GF-D8 (cell line): ENCODE data around the gene TBL1Y.
"Not testable (repeated sequence)": the region's sequence is repeated elsewhere in the genome, so short reads cannot be mapped to it uniquely, and the experiment has no call there.

Source experiments
- DNase-seq: peaks from one replicate; lab custom pipeline; 2025; lab: John Stamatoyannopoulos, UW

Gene TBL1Y

DNA sequence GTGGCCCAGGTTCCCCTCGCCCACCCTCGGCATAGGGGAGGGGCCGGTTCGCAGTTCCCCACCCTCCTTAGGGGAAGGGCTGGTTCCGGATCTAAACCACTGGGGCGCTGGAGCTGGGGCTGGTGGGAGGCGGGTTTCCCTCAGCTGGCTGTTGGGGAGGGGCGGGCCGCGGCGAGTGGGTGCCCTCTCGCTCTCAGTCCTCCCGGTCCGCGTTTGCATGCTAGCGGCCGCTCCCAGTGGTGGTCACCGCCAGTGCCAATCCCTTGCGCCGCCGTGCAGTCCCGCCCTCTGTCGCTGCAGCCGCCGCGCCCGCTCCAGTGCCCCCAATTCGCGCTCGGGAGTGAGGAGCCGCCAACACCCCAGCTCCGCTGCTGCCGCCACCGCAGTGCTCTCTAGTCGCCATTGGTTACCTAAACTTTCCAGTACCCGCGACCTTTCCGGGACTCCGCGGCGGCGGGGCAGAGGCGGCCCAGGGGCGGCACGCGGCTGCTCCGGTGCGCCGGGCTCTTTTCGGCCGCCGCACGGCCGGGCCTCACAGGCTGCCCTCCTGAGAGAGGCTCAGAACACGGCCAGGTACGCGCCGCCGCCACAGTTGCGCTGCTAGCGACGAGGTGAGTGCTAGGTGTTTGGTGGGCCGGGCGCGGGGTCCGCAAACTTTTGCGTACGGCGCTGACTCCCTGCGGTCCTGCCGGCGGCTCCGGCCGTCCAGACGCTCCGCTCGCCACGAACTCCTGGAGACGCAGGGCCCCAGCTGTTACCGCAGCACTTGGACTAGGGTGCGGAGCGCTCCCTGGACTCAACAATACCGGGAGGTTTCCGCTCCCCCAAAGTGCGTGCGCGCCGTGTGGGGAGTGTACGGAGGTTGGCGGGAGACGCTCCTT lies at the start of gene TBL1Y:
Gene TBL1Y (plus strand): TSS at position 326 of the 881 bp plus-strand sequence. CDS start 114,388 bp downstream, outside the sequence.
- DNase-seq, result no peak

DNA sequence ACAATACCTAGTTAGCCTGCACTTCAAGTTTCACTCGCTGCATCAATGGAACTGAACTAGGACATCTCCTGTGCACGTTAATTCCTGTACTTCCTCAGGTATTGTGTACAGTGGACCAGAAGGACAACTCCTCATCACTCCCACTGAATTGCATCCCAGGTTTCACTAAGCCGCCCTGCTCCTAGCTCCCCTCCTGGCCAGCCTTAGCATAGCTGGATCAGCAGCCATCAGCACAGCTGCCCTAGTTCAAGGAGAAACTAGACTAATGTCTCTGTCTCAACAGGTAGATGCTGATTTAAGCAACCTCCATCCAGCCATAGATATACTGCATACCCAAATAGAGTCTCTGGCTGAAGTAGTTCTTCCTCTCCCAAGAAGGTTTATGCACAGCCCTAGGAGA lies 16.0 kb upstream of the TBL1Y start:
- DNase-seq, result no peak

DNA sequence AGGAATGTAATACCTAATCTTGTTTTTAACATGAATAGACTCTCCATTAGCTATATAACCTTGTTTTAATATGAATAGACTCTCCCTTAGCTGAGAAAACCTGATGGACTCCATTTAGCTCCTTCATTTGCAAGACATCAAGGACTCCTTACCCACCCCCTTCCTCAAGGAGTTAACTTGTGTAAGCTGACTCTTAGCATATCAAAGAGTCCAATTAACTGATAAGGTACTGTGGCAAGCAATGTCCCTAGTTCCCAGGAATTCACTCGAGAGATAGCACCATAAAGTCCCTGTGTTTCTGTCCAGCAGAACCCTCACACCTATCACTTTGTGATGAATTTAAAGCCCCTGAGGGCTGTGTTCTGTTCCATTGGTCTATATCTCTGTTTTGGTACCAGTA lies 15.3 kb upstream of the TBL1Y start:
- DNase-seq, result no peak

DNA sequence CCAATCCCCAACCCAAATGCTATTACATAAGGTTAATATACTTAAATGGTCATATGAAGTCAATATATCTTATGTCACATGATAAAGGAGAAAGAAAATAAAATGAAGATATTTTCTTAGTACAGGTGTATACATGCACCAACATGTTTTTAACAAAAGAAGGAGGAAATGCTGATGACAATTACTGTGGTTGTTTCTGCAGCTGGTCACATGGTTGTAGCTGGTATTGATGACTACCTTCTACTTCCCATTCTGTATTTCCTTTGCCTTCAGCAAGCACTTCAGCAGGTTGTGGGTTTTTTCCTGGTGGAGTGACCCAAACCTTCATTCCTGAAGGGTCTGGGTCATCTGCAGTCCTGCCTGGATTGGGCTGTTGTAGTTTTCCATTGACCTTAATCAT lies 8.4 kb upstream of the TBL1Y start:
- DNase-seq, result not testable (repeated sequence)

DNA sequence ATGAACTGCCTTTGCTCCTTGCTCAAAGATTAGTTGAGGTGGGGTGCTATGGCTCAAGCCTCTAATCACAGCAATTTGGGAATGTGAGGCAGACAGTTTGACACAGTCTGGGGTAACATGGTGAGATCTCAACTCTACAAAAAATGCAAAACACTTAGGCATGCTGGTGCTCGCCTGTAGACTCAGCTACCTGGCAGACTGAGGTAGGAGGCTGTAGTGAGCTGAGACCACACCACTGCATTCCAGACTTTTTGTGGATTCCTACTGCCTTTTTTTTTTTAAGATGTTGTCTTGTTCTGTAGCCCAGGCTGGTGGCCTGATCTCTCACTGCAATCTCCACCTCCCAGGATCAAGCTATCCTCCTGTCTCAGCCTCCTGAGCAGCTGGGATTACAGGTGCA lies 2.9 kb upstream of the TBL1Y start:
- DNase-seq, result no peak

DNA sequence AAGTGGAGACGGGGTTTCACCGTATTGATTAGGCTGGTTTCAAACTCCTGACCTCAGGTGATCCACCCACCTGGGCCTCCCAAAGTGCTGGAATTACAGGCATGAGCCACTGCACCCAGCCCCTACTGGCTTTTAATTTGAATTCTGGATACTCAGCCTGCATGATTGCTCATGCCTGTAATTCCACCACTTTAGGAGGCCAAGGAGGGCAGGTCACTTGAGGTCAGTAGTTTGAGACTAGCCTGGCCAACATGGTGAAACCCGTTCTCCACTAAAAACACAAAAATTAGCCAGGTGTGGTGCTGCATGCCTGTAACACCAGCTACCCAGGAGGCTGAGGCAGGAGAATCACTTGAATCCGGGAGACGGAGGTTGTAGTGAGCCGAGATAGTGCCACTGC lies 2.5 kb upstream of the TBL1Y start:
- not testable (repeated sequence) for DNase-seq

DNA sequence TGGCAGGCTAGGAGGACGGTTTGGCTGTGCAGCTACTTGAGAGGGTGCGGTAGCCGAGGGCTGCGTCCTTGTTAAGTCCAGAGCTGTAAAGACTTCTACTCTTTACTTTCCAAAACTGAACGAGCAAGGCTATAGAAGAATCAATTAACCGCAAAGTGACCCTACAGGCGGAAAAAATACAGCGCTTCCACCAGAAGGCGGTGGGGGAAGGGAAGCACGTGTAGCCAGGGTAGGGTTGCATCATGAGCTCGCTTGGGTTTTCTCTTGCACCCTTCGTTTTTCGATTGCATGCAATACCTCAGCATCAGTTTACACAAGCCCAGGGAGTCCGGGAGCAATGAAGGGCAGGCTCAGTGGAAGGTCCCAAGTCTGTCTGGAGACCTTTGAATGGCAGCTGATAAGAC lies 1.4 kb upstream of the TBL1Y start:
- DNase-seq, result no peak

DNA sequence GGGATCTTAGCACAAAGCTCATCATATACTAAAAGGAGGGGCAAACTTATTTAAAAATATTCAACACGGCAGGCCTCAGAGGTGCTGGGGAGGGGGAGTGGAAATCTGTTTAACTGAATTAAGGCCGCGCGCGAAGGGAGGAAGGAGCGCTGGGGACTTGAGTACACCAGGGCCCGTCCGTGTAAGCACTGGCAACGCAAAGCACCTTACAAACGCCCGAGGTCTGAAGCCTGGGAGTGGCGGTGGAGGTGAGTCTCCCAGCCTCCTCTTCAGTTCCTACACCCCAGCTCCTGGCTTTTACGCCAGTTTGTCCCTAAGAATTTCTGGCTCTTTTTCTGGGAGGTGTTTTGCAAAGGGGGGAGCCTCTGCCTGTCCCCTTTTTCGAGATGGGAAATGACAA lies 641 bp upstream of the TBL1Y start:
- DNase-seq, result no peak

DNA sequence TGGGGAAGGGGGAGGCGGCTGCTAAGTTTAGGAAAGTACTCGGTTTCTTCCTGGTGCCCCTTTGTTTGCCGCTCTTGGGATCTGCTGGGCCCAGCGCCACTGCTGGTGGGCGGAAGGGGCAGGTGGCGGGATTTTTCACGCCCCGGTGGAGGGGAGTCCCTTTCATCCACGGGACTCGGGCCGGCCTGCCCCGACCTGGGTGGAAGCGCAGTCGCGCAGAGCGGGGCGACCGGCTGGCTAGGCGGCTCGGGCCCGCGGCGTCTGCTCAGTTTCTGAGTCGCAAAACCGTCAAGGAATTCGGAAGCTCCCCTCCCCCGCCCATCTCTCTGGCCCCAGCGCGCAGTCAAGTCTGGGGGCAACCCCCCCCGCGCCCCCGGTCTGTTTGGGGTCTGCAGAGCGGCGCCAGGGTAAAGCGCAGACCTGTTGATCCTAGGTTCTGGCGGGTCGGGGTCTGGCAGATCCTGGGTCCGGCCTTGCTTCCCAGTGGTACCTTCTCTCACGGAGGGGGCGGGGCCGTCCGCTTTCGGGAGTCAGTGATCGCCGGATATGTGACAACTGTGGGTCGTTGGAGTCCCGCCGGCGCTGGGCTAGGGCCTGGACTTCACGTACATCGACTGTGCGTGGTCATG lies 870 bp downstream of the TBL1Y start, which contains the start of gene AMELY:
Gene AMELY (minus strand): TSS at position 500 of the 629 bp plus-strand sequence. CDS start 39,144 bp downstream, outside the sequence.
- DNase-seq, result no peak

DNA sequence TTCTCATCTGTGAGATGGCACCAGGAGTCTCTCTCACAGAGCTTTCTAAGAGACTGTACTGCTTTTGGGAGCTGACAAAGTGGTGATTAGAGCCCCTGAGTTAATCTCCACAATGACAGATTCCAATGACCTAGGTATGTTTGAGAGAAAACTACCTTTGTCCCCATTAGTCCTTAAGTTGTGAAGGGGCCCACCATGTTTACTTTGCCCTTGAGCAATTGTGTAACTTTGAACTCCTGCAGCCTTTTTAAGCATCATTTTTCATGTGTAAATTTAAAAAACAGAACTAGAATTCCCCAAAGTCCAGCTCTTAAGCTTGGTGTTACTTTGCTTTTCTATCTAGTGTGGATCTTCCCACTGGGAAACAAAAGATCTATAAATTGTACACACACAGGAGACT lies 2.9 kb downstream of the TBL1Y start:
- no peak for DNase-seq

DNA sequence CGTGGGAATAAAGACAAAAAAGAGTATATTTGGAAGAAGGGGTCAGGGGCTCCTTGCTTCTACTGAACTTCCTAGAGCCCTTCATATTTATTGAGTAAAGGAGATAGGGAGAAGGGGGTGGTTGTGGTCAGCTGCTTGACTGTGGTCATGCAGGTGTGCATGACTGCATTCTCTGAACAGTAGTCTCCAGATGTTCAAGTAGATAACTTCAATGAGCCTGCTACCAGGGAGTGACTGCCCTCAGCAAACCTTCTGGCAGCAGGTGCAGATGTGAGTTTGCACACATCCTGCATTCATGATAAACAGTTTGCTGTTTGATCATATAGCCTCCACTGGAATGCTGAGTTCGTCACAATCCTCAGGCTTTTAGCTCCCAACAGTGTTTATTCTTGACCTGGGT lies 10.6 kb downstream of the TBL1Y start:
- no peak for DNase-seq

DNA sequence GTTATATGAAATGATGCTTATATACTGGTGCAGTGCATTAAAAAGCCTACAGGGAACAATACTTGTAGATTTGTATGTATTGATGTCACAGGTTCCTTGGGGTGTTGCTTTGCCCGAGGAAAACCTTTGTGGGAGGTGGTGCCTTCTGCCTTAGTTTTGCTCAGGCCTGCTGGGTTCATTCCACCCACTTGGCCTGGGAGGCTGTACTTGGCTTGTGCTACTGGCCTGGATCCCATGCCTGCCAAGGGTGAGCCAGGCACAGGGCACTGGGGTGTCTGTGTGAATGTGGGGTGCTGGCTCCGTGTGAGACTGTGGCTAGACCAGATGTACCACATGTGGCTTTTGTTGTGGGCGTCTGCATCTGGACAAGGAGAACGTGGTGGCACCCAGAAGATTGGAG lies 17.8 kb downstream of the TBL1Y start:
- DNase-seq, result no peak

DNA sequence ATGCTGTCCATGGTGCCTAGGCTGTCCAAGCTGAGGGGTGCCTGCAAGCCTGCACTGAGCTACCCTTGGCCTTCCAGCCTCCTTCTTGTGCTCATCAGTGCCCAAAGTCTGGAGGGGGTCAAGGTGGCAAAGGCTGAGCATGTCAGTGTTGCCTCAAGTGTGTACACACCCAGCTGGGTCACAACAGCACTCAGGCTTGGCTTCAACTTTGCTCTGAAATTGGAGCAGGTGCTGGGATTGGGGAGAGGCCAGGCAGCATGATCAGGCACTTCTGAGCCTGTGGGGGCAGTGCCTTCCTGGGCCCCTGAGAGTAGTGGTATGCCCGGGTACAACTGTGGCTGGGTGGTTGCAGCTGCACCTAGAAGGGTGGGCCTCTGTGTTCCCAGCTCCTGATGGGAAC lies 18.7 kb downstream of the TBL1Y start:
- DNase-seq, result no peak

DNA sequence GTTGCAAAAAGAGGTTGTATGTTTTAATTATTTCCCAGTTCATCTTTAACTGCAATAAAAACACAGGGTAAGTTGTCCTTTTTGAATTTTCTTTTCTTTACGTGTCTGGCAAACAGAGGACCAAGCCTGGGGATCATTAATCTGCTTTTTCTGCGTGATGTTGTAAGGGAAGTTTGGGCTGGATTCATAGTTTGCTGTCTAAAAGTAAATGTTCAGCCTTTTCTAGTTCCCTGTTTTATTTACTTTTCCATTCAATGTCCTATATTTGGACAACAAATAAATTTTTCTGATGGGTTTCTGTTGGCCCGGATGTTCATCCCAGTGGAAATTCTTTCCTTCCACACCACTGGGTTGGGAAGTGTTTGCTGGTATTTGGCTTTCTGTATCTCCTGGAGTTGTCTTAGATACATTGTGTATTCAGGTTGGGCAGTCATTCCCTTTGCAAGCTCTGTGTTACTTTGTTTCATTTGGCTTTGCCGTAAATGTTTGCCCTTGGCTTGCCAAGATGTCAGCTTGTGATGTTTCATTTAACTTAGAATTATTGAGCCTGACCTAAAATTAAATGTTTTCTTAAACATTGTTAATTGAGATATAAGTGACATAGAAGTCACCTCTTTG lies 21.4 kb downstream of the TBL1Y start:
- no peak for DNase-seq

DNA sequence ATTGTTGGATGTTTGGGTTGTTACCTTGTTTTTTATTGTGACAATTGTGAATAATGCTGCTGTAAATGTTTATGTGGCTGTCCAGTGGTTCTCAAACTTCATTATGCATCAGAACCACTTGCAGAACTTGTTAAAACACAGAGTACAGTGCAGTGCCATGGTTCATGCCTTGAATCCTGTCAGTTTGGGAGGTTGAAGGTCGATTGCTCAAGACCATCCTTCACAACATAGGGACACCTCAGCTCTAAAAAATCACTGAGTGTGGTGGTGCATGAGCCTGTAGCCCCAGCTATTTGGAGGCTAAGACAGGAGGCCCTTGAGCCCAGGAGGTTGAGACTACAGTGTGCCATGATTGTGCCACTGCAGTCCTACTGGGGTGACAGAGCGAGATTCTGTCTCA lies 25.0 kb downstream of the TBL1Y start:
- DNase-seq, result no peak

DNA sequence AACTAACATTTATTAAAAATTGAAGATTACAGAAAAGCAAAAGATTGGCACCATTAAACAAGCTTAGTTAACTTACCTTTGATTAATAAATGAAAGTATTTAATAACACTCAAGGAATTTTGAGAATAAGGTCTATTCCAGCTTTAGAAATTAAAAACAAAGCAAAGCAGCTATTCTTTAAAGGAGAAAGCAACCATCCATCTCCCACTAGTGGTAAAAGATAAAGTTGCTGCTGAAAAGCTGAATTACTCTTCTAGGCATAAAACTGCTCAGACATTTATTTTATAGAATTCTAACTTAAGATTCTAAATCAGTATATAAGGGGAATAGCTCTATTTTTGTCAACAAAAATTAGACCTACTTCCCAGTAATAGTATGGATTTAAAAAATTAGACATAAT lies 37.2 kb downstream of the TBL1Y start:
- no peak for DNase-seq

DNA sequence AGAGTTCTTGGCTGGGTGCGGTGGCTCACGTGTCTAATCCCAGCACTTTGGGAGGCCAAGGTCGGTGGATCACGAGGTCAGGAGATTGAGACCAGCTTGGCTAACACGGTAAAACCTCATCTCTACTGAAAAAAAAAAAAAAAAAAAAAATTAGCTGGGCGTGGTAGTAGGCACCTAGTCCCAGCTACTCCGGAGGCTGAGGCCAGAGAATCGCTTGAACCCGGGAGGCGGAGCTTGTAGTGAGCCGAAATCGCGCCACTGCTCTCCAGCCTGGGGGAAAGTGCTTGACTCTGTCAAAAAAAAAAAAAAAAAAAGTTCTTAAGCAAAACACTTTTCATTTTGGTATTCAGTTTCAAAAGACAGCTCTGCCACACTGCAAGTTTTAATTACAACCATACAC lies 37.9 kb downstream of the TBL1Y start:
- no peak for DNase-seq

DNA sequence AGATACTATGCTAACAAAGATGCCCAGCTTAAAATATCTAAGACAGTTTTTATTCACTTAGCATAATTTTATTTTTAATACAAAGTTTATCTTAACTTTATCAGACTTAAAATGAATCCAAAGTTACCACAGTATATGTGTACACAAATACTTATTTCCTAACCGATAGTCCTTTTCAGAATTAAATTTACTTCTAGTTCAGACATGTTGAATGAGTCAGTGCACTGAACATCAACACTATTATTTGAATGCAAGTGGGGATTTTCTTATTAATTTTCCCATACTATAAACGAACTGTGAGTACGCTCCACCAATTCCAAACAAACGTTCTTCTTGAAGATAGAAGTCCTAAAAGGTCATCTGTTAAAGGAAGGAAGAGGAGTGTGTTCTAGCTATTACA lies 39.5 kb downstream of the TBL1Y start:
- DNase-seq, result no peak

DNA sequence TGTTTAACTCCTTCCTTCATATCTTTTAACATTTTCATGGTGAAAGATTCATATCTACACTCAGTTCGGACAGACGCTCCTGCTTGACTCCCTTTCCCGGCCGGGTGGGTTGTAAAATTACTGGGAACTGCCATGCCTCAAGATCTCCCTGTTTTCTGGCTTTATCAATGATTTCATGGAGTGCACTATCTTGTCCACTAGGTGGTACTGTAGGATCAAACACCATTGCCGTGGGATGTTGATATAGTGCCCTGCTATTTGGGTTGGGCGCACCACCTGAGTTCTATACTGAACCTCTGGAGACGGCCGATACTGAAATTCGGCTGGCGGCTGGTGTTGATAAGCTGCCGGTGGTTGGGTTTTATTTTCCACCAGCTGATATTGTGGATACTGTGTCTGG lies 54.2 kb downstream of the TBL1Y start:
- no peak for DNase-seq

DNA sequence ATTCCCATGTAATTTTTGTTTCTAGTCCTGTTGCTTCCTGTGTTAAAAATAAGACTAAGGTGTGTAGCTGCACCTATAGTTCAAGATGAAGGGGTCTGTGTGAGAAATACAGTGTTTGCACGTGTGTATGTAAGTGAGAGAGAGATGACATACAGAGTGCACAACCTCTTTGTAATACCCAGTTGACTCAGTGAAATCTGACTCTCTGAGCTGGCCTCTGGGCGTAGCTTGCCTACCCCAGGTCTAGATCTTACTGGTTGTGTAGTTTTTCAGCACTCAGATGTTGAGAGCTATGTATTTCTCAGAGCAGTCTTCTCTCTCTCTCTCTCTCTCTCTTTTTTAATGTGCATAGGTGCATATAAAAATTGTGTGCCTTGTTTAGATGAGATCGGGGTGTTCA lies 56.0 kb downstream of the TBL1Y start:
- no peak for DNase-seq

DNA sequence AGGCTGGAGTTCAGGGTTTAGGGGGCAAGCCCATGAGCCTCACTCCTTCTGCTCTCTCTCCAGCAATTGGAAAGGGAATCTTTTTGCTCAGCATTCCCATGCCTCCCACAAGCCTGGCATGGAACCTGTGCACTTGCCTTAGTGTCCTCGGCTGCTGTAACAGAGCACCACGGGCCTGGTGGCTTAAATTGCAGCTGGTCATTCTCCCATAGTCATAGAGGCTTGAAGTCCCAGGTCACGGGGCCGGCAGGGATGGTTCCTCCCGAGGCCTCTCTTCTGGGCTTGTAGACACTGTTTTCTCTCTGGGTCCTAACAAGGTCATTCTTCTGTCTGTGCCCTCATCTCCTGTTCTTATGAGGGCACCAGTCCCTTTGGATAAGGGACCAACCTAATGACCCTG lies 57.2 kb downstream of the TBL1Y start:
- no peak for DNase-seq

DNA sequence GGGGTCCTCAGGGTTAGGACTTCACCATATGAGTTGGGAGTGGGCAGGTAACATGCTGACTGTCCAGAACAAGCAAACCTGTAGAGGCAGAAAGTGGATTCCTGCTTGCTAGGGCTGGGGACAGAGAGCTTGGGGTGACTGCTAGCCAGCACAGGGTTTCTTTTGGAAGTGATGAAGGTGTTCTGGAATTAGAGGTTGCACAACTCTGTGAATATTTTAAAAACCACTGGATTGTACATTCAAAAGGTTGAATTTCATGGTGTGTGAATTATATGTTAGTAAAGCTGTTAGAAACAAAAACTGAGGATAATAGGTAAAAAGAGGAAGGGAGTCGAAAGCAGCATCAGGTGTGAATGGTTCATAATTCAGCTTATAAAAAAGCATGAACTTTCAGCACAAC lies 57.7 kb downstream of the TBL1Y start:
- no peak for DNase-seq

DNA sequence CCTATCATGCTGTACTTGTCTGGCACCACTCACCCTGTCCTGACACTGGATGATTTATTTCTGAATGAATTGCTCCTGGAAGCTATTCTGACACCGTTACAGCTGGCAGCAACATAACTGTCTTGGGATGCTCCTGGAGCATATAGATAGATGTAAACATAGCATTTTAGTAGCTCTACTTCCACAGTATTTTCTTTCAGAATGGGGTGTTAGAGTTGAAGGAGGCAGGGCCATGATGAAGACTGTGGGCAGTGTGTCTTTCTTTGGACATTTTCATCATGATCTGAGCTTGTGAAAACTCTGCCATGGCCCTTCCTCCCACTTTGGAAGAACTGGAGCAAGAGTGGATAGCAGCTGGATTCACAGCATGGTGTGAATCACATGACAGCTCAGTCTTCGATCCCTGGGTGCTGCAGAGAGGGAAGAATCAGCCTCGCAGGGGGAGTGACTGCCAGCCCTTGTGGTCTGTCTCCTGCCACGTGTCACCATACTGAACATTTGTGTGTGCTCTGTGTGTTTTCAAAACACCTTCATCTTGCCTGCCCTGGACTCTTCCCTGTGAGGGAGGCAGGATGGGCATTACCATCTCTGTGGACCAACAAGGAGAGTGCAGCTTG lies 61.9 kb downstream of the TBL1Y start:
- no peak for DNase-seq
